OCI-M2 (cell line): Measurements from ENCODE around the gene DDRGK1.

Experiments used
- DNase-seq: peaks from one replicate; lab custom pipeline; 2025; ENCODE audit not compliant: unreplicated experiment; lab: John Stamatoyannopoulos, UW

Gene DDRGK1

GRCh38 chr20:3204124-3204794, at the start of gene DDRGK1:
Gene DDRGK1 (minus strand): TSS chr20:3204682. CDS start chr20:3204627, 55 bp downstream.
- DNase-seq = peak; percentile 46

- no peak for DNase-seq
Observed at GRCh38 chr20:3251806-3252205, 47.3 kb upstream of the DDRGK1 start.

- no peak for DNase-seq
Observed at GRCh38 chr20:3250091-3250504, 45.6 kb upstream of the DDRGK1 start.

GRCh38 chr20:3248993-3249347, 44.5 kb upstream of the DDRGK1 start:
- DNase-seq = no peak

GRCh38 chr20:3248167-3248992, 43.9 kb upstream of the DDRGK1 start:
- no peak for DNase-seq

GRCh38 chr20:3247638-3248037, 43.2 kb upstream of the DDRGK1 start:
- DNase-seq = no peak

- no peak for DNase-seq
Observed at GRCh38 chr20:3246682-3247081, 42.2 kb upstream of the DDRGK1 start.

GRCh38 chr20:3245711-3246110, 41.2 kb upstream of the DDRGK1 start:
- no peak for DNase-seq

GRCh38 chr20:3245156-3245555, 40.7 kb upstream of the DDRGK1 start:
- DNase-seq = no peak

GRCh38 chr20:3244613-3245012, 40.1 kb upstream of the DDRGK1 start:
- no peak for DNase-seq

- no peak for DNase-seq
Observed at GRCh38 chr20:3243718-3244358, 39.4 kb upstream of the DDRGK1 start.

- DNase-seq = no peak
Observed at GRCh38 chr20:3242172-3242692, 37.8 kb upstream of the DDRGK1 start.

- DNase-seq = no peak
Observed at GRCh38 chr20:3240776-3241363, 36.4 kb upstream of the DDRGK1 start.

- DNase-seq = no peak
Observed at GRCh38 chr20:3239867-3240775, 35.6 kb upstream of the DDRGK1 start.

GRCh38 chr20:3239026-3239866, 34.8 kb upstream of the DDRGK1 start, which contains the start of gene SLC4A11:
Gene SLC4A11 (minus strand): TSS chr20:3239190. CDS start chr20:3239137, 53 bp downstream.
- no peak for DNase-seq

GRCh38 chr20:3238616-3239025, 34.1 kb upstream of the DDRGK1 start:
- no peak for DNase-seq

- DNase-seq = no peak
Observed at GRCh38 chr20:3237958-3238615, 33.6 kb upstream of the DDRGK1 start.

GRCh38 chr20:3237011-3237957, 32.8 kb upstream of the DDRGK1 start:
- no peak for DNase-seq
